Panc1 (cell line): ENCODE results near the gene HJURP. TPM values are rescaled to one million over a fixed set of nuclear protein-coding genes. Genes with fewer than 3 reads are reported as not detected.

Experiments
- ATAC-seq: fragments of 200-7000 bp; cut with Tn5 transposase; 2 replicates; pipeline ENCODE4 v1.9.1; 2020; ENCODE audit warnings: mild to moderate bottlenecking, moderate library complexity
- BruUV-seq: library from RNA; stranded (reverse); fragments of 400-500 nt; replicated peaks from 2 replicates; lab custom pipeline; 2021; lab: Mats Ljungman, UMichigan
- CTCF ChIA-PET: fragments of 300-600 bp; sonication (Branson Sonifier 250); formaldehyde crosslinking; loops from one replicate; lab custom pipeline; 2022; ENCODE audit warnings: antibody characterized with exemption; lab: Charles Lee
- POLR2A ChIA-PET: fragments of 300-600 bp; sonication (Branson Sonifier 250); formaldehyde crosslinking; loops from one replicate; lab custom pipeline; 2022; ENCODE audit warnings: antibody characterized with exemption; lab: Charles Lee
- DNase-seq: peaks from one replicate; pipeline ENCODE4 v3.0.0-alpha.2; 2010; ENCODE audit warnings: low read depth, low spot score
- H3K27ac ChIP-seq: 2 replicates; pipeline ENCODE4 v1.5.1; 2011; ENCODE audit warnings: mild to moderate bottlenecking, low read length, inconsistent platforms
- H3K27me3 ChIP-seq: fragments of 200-500 bp; sonication (Bioruptor generic); 2 replicates; pipeline ENCODE4 v1.6.0; 2014; ENCODE audit warnings: low read length, inconsistent platforms; ENCODE audit not compliant: control insufficient read depth, insufficient read depth
- H3K36me3 ChIP-seq: fragments of 200-500 bp; sonication (Bioruptor generic); 2 replicates; pipeline ENCODE4 v1.5.1; 2014; ENCODE audit warnings: inconsistent platforms, mild to moderate bottlenecking, low read length, moderate library complexity; ENCODE audit not compliant: control insufficient read depth, insufficient read depth
- H3K4me1 ChIP-seq: 2 replicates; pipeline ENCODE4 v1.5.1; 2011; ENCODE audit warnings: inconsistent platforms, mild to moderate bottlenecking, low read length, moderate library complexity; ENCODE audit not compliant: control insufficient read depth, insufficient read depth
- H3K4me3 ChIP-seq, 2 experiments: 2 replicates each; pipeline ENCODE4 v1.5.1; 2011 to 2012; ENCODE audit warnings: low read depth in 2 of 2, low read length in 2 of 2, mild to moderate bottlenecking in 2 of 2, inconsistent platforms in 1 of 2, moderate library complexity in 1 of 2
- H3K9me3 ChIP-seq: fragments of 200-500 bp; sonication (Bioruptor generic); 2 replicates; pipeline ENCODE4 v1.5.1; 2014; ENCODE audit warnings: low read depth, mild to moderate bottlenecking, inconsistent platforms, low read length, moderate library complexity; ENCODE audit not compliant: control insufficient read depth, insufficient read depth
- POLR2AphosphoS5 ChIP-seq: IDR thresholded peaks from 2 replicates; pipeline ENCODE4 v1.6.1; 2012; ENCODE audit warnings: mild to moderate bottlenecking, low read depth, low read length, moderate library complexity
- SIN3A ChIP-seq: IDR thresholded peaks from 2 replicates; pipeline ENCODE4 v1.6.1; 2012; ENCODE audit warnings: low read depth, mild to moderate bottlenecking, low read length, moderate library complexity, borderline replicate concordance; ENCODE audit not compliant: insufficient read depth
- TCF7L2 ChIP-seq: IDR thresholded peaks from 2 replicates; pipeline ENCODE4 v1.6.1; 2011; ENCODE audit warnings: mild to moderate bottlenecking, low read depth, low read length, inconsistent platforms
- in situ Hi-C: cut with HindIII; loops from 2 replicates; pipeline ENCODE4 v1.10.0; 2016; ENCODE audit warnings: low sequenced_read_pairs, low pct_unique_long_range_greater_than_20kb
- intact Hi-C: fragments of 100-400 bp; cut with micrococcal nuclease; formaldehyde crosslinking; loops from one replicate; pipeline ENCODE4 v1.10.0; 2022; ENCODE audit not compliant: unreplicated experiment
- total RNA-seq: library from RNA; stranded (reverse); gene quantifications from one replicate; pipeline ENCODE4 v1.2.1, GENCODE V29; 2021; ENCODE audit not compliant: unreplicated experiment
- TF ChIP-seq, protein P1 (sequence below): fragments of 450-650 bp; IDR thresholded peaks from 2 replicates; pipeline ENCODE4 v1.5.1; 2017; ENCODE audit warnings: mild to moderate bottlenecking
- TF ChIP-seq, protein P2 (sequence below), 2 experiments: IDR thresholded peaks; 2 replicates each; pipeline ENCODE4 v1.6.1; 2011 to 2012; ENCODE audit warnings: low read depth in 2 of 2, control low read depth in 1 of 2, low read length in 1 of 2, mild to moderate bottlenecking in 1 of 2, moderate library complexity in 1 of 2; ENCODE audit not compliant: insufficient read depth in 1 of 2

The HJURP gene
- total RNA-seq, 1 experiment from 2014 or later, result 87.0 TPM

DNA sequence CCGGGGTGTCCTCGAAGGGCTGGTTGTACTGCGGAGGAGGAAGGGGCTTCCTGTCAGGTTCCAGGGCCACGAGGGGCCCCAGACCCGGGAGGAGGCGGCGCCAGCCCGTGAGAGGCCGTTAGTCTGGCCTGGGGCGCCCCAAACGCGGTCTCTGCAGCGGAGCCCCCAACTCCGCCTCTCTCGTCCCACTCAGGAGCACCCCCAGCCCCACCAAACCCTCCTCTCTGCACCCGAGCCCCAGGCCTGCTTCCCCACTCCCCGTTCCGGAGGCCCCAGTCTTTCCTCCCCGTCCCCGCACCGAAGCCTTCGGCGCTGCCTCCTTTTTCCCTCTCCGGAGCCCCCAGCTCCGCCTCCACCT lies 473 bp downstream of the HJURP start:
- no peak for TF ChIP-seq POLR2AphosphoS5
- TF ChIP-seq TCF7L2, result no peak
- no TSS peak for BruUV-seq
- CTCF ChIA-PET, result no interaction called here

DNA sequence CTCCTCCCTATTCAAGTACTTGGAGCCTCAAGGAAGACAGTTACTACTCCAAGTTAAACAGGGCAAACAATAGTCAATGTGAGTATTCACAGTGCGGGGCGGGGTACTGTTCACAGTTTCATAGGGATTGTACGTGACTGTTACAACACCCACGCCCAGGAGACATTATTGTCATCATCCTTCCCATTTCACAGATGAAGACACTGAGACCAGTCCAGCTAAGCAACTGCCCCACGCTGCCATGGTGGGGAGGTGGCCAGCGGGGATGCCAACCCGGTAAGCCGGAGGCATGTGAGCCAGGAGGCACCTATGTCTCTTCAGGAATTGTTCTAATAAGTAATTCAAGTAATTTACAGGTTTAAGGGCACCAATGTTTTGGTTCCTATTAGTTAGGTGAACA lies 982 bp downstream of the HJURP start:
- H3K36me3 ChIP-seq, result peaks cover 29% of the 10 kb centered on the region
- no peak for DNase-seq
- peak overlapping the region; percentile 88 to 94 for H3K4me3 ChIP-seq
- intact Hi-C loops (no loop called here), in situ Hi-C loops (no loop called here)
- CTCF ChIA-PET, result no interaction called here
- TF ChIP-seq, protein P1, sequence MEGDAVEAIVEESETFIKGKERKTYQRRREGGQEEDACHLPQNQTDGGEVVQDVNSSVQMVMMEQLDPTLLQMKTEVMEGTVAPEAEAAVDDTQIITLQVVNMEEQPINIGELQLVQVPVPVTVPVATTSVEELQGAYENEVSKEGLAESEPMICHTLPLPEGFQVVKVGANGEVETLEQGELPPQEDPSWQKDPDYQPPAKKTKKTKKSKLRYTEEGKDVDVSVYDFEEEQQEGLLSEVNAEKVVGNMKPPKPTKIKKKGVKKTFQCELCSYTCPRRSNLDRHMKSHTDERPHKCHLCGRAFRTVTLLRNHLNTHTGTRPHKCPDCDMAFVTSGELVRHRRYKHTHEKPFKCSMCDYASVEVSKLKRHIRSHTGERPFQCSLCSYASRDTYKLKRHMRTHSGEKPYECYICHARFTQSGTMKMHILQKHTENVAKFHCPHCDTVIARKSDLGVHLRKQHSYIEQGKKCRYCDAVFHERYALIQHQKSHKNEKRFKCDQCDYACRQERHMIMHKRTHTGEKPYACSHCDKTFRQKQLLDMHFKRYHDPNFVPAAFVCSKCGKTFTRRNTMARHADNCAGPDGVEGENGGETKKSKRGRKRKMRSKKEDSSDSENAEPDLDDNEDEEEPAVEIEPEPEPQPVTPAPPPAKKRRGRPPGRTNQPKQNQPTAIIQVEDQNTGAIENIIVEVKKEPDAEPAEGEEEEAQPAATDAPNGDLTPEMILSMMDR, result no peak
- TF ChIP-seq, protein P2, sequence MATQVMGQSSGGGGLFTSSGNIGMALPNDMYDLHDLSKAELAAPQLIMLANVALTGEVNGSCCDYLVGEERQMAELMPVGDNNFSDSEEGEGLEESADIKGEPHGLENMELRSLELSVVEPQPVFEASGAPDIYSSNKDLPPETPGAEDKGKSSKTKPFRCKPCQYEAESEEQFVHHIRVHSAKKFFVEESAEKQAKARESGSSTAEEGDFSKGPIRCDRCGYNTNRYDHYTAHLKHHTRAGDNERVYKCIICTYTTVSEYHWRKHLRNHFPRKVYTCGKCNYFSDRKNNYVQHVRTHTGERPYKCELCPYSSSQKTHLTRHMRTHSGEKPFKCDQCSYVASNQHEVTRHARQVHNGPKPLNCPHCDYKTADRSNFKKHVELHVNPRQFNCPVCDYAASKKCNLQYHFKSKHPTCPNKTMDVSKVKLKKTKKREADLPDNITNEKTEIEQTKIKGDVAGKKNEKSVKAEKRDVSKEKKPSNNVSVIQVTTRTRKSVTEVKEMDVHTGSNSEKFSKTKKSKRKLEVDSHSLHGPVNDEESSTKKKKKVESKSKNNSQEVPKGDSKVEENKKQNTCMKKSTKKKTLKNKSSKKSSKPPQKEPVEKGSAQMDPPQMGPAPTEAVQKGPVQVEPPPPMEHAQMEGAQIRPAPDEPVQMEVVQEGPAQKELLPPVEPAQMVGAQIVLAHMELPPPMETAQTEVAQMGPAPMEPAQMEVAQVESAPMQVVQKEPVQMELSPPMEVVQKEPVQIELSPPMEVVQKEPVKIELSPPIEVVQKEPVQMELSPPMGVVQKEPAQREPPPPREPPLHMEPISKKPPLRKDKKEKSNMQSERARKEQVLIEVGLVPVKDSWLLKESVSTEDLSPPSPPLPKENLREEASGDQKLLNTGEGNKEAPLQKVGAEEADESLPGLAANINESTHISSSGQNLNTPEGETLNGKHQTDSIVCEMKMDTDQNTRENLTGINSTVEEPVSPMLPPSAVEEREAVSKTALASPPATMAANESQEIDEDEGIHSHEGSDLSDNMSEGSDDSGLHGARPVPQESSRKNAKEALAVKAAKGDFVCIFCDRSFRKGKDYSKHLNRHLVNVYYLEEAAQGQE (IDR thresholded peaks at IDR 0.05; ENCODE audit: insufficient read depth in 1 of 2, low read depth in 2 of 2, low read length in 1 of 2), result no peak
- TF ChIP-seq POLR2AphosphoS5, result no peak; the same call in 1 of the 2 replicates
- TF ChIP-seq TCF7L2, result no peak
- TF ChIP-seq SIN3A, result no peak
- H3K4me1 ChIP-seq, result peaks cover 35% of the 10 kb centered on the region
- no peak for ATAC-seq
- no peaks in the 10 kb centered on the region for H3K27me3 ChIP-seq
- H3K27ac ChIP-seq, result peak overlapping the region; percentile 99
- POLR2A ChIA-PET, result interaction anchor here (0.7 kb wide), 1 partner anchor 86 kb away, joined by 4 read pairs; no protein-coding TSS in a partner anchor
- TSS peak; percentile 68 for BruUV-seq
- H3K9me3 ChIP-seq, result no peaks in the 10 kb centered on the region

More for the DNA sequence above, 473 bp downstream of the HJURP start:
- Histone ChIP-seq H3K9me3 (no peaks in the 10 kb centered on the region), H3K4me3 (peak overlapping the region; percentile 88 to 94), H3K27ac (peak overlapping the region; percentile 99), H3K4me1 (peaks cover 38% of the 10 kb centered on the region), H3K27me3 (no peaks in the 10 kb centered on the region), H3K36me3 (peaks cover 29% of the 10 kb centered on the region)
- POLR2A ChIA-PET, result no interaction called here
- ATAC-seq (peak; percentile 2), DNase-seq (no peak)
- in situ Hi-C loops (no loop called here), intact Hi-C loops (no loop called here)

DNA sequence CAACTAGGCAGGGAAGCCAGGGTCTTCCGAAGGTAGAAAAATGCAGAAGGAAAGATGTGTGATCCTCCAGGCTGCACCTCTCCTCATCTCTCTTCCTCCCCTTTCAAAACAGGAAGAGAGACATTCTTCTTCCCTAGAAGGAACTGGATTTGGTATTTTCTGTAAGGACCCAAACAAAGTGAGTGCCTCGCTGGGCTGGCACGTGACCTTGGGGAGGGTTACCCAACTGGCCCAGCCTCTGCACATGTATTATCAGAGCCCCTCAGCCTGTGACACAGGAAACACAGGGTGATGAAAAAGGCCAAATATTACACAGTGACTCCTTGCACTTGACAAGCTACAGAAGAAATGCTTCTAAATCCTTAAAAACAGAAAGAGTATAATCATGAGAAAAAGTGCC lies 2.3 kb downstream of the HJURP start:
- BruUV-seq, result no TSS peak
- 0 out of 2 replicates have a peak, but pooled peaks have one; percentile 18 for TF ChIP-seq POLR2AphosphoS5
- TF ChIP-seq SIN3A, result no peak
- in situ Hi-C loops, result no loop called here
- CTCF ChIA-PET, result no interaction called here
- no peak for DNase-seq
- Histone ChIP-seq H3K27me3 (no peaks in the 10 kb centered on the region), H3K27ac (peak overlapping the region; percentile 99), H3K4me3 (peak overlapping the region; percentile 88 to 94), H3K9me3 (no peaks in the 10 kb centered on the region), H3K4me1 (peaks cover 28% of the 10 kb centered on the region), H3K36me3 (peaks cover 38% of the 10 kb centered on the region)
- ATAC-seq, result no peak
- intact Hi-C loops, result no loop called here
- POLR2A ChIA-PET, result no interaction called here
